IPS DF 19.7 (cell line): ENCODE results near the gene NMRAL1.

Experiments used
- DNase-seq: peaks from one replicate; pipeline ENCODE4 v3.0.0-alpha.2; 2013; ENCODE audit warnings: low read depth, low spot score

NMRAL1 gene

DNA sequence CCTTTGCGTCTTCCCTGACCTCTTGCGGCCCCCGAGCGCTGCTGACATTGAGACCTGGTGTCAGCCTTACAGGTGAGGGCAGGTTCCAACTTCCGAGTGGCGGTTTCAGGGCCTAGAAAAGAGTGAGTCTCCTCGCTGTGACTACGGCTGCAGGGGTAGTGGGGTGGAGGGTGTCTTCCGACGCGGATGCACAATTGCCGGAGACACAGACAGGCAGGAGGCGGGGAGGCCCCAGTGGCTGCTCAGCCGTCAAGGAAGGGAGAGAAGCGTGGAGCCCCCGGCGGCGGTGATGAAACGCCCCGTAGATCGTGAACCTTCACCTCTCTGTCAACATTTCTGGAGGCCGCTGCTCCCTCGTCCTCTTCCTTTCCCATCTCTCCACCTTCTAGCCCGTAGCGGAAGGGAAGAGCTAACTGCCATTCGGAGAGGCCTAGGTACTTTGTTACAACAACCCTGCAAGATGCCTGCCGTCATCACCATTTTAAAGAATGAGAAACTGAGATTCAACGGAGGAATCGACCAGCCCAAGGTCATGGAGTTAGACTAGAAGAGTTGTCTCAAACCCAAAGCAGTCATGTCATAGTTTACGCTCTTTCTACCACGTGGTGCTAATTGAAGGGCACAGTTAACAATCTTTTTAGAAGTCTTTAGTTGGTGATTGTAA is 48.3 kb downstream of the NMRAL1 start:
- DNase-seq = no peak

- DNase-seq = peak; percentile 61
Observed at GRCh38 chr16:4425378-4426020, 48.9 kb downstream of the NMRAL1 start, which contains the start of gene DNAJA3. DNAJA3 (plus strand) TSS chr16:4425868; CDS start chr16:4425882, 14 bp downstream.

DNA sequence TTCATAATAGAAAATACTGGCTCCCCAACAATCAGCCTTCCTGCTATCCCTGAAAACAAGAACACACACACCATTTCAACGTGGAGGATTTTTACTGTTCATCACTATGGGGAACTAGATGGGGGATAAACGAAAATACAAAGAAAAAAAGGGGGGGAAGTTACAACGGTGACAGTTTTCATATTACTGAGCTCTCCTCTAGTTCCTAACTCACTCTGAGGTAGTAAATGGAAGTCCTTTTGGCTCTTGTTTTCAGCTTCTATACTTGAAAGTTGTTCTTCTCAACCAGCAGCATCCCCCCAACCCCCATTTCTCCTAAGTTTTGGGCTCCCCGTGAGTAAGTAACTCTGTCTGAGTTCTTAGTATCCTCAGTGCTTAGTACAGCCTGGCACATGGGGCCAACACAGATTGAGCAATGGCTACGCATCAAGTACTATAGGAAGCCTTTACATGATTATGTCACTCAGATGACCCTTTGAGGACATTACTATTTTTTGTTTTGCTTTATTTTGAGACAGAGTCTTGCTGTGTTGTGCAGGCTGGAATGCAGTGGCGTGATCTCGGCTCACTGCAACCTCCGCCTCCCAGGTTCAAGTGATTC is 53.8 kb downstream of the NMRAL1 start:
- DNase-seq = no peak

DNA sequence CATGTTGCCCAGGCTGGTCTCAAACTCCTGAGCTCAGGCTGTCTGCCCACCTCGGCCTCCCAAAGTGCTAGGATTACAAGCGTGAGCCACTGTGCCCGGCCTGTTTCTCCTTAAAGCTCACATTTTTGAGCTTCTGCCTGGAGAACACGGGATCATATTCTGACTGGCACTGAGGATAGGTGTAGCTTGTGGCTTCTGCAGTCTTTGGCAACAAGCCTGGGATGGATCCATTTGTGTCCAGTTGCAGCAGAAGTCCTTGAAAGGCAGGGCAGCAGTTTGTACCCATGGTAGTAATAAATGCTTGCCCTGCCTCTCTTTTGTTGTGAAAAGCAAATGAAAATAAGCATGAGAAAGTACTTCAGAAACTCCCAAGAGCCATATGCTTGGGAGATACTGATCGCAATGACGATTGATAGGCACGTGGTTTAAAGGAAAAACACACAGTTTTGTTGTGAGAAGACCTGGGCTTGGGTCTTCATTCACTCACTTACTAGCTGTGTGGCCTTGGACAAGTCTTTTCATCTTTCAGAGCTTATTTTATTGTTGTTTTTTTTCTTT is 54.9 kb downstream of the NMRAL1 start:
- no peak for DNase-seq

DNA sequence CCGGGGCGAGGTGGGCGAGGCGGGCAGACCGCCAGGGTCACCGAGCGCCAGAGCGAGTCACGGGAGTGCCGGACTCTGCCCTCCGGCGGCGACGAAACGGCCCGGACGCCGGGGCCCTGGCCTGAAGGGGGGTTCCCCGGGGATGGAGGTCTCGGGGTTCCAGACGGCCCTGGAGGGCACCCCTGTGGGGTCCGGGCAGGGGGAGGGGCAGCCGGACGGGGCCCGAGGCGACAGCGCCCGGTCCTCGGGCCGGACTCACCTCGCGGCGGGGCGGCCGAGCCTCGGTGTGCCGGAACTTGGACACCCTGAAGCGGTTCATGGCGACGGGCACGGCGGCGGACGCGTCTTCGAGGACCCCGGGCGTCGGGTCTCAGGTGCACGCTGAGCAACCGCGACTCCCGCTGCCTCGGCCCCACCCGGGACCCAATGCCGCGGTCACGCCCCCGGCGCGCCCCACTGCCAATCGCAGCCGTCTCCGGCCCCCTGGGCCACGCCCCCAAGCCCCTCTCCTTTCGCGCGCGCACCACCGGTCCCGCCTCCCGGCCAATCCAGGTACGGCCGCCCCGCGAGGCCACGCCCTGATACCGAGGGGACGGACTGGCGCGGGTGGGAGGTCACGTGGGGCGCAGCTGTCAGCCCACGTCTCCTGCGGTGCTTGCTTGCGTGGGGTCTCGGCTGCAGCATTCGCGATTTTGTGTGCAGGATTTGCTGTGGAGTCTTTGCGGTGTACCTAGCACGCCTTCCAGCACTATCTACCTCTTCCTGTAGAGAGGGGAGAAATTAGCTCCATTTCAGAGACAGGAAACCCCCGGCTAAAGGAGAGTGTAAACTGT is 58.0 kb downstream of the NMRAL1 start, which contains the start of gene CORO7:
CORO7 (minus strand) TSS at position 397 of the 833 bp plus-strand sequence; CDS start at position 319, 78 bp downstream.
- no peak for DNase-seq

GRCh38 chr16:4415538-4416199 is 58.8 kb downstream of the NMRAL1 start:
- DNase-seq = no peak

DNA sequence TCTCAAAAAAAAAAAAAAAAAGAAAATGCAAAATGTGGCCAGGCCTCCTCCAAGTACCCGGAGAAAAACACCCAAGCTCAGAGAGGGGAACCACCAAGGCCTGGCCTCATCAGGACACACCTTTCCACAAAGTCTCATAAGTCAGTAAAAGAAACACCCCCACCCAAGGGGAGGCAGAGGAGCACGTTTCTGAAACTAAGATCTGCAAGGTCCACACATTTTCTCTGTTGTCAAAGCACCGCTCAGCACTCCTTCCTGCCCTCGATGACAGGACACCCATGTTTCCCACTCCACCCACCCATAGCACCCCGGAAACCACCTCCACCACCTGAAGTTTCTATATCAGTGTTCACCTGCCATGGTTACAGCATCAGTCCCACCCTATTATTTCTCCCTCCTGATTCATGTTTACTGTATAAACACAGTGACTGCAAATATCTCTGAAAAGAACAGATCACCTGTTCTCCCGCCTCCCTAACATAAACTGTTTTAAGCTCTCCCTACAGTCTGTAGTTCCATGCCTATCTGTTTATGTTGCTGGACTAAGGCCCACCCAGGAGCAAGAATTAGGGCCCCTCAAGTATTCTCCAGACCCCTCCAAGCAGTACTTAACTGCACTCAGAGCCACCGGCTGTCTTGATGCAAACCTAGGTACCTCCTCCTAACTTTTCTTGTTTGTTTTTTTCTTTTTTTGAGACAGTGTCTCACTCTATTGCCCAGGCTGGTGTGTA is 60.1 kb downstream of the NMRAL1 start:
- no peak for DNase-seq

- DNase-seq = no peak
Observed at GRCh38 chr16:4412854-4413253, 61.6 kb downstream of the NMRAL1 start.

GRCh38 chr16:4412159-4412558 is 62.3 kb downstream of the NMRAL1 start:
- DNase-seq = no peak
